ENCODE results near the gene NDST1.

NDST1 gene

DNA sequence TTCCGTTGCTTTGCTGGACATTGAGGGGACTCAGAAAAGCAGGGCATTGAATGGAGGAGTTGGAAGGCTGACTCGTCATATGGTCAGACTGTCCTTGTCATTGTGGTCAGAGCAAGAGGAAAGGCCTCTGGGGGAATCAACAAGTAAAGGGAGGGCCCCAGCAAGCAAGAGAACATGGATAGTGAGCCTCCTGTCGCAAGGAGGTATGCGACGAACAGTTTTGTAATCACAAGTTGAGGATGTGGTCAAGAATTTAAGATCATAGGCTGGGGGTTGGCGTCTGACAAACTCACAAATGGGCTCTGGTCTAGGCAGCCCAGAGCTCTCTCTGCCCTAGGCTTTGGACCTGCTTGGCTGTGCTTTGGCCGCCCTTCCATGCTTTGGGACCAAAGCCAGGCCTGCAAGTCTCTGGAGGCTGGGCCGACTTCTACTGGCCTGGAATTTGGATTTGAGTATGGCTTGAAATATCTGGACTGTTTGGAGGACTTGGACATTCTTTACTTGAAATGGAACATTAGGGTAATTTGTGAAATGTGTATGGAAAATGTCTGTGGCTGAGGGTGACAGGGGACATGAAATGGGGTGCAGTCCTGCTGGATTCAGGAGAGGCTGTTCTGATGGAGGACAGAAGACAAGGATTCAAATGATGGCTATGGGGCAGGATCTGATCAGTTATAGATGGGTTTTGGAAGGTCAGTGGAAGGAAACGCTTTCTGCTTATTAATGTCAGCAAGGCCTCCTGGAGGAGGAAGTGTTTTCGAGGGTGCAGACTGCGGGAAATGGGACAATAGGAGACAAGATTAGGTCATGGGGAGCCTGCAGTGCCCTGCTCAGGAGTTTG, 19.2 kb upstream of the NDST1 start:
- peak in 35 of 58 donors; percentile 27 to 75 (median 52) for DNase-seq

DNA sequence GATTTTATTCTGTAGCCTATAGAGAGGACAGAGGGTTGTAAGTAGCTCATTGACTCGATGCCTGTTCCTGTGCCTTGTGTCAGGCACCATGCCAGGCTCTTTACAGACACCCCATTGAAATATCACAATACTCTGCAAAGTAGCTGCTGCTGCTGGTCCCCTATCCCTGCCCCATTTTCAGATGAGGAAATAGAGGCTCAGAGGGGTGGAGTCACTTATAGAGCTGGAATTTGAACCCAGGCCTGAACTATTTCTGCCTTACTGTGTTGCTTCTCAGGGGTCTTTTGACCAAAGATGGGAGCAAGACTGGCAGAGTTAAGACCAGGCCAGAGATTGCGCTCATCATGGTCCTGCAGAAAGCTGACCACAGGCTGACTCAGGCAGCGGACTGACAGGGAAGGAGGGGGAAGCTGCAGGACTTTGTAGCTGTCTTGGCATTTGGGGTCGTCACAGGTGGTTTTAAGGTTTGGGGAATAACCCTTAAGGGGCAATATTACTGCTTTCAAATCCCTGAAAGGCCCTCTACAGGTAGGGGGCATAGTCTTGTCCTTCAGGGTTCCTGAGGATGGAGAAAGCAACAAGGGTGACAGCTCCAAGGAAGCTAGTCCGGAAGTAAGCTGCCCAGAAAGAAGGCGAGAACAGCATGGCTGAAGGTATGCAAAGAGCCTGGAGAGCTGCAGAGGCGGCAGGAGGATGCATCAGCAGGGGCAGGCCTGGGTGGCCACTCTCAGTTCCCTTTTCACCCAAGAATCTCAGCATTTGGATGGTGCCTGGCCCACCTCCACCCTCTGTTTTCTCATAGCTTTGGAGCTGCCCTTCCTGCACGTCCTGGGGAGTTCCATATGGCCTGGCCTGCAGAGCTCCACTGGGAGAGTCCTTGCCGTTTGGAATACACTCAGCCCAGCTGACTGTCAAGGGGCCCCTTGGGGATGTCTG, 18.3 kb upstream of the NDST1 start:
- DNase-seq: peak in 28 of 58 donors; percentile 14 to 78 (median 52)

DNA sequence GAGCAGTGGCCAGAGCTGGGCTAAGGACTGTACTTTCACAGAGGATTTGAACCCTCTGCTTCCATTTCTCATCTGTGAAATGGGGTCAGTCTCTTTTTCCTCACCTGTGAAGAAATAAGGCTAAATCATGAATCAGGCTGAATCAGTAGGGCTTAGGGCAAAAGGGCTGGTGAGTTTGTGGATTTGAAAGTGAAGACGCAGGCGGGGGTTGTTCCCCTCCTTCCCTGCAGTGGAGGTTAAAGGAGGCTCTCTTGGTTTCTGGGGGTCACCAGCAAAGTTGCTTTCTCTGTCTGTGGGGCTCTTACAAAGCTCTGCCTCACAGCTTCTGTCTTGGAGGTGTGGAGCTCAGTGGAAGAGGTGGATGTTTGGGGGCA, 17.6 kb upstream of the NDST1 start:
- DNase-seq: no peak

DNA sequence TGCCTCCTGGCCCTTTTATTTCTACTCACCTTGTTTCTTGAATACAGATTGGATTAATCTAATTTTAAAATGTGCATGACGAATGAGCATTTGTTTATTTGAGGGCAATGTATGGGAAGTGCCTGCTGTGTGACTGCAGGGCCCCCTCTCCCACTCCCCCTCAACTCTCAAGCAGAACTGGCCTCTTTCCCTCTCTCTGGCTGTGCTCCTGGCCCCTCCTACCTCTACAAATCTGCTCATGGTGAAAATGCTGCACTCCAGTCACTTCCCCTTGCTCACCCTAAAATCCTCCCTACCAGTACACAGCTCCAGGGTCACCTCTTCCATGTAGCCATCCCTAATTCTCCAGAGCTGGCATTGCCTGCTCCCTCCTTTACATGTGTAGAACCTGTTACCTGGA, 17.2 kb upstream of the NDST1 start:
- DNase-seq: no peak

DNA sequence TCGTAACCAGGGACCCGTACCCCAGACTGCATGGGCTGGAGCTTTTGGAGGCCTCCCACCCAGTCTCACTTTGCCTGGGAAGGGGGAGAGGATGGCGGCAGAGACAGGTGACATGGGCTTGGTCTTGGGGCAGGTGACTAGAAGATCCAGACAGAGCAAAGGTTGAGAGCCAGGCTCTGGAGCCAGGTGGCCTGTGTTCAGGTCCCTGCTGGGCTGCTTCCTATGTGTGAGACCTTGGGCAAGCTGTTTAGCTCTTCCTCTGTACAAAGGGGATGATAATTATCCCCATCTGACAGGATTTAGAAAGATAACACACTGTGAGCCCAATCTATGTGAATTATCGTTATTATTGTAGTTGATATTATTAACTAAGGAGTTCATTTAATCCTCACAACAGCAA, 16.1 kb upstream of the NDST1 start:
- no peak for DNase-seq

DNA sequence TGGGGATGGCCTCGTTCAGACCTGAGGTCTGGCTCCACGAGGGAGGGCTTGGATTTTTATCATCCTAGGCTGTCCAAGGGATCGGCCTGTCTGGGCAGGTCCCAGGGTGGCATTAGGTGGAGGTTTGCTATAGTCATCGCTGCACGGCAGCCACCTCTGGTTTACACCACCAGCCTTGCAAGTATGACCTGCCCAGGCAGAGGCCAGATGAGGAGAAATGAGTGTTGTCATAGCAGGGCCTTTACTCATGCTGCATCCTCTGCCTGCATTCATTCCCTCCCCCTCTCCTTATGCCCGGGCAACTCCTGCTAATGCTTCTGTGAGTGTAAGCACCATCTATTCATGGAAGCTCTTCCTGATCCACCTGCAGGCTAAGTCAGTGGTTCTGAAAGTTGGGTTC, 15.3 kb upstream of the NDST1 start:
- no peak for DNase-seq

DNA sequence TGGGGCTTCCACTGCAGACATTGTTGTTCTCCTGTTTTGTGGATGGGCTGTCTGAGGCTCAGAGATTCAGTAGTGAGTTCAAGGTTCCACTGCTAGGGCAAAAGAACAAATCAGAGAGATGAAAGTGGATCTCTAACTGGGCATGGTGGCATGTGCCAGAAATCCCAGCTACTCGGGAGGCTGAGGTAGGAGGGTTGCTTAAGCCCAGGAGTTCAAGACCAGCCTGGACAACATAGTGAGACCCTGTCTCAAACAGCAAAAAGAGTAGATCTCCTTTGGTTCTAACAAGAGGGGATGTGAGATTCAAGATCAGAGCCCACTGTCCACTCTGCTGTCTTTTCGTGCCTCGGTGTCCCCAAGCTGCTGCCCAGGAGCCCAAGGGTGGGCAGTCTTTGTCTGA, 11.8 kb upstream of the NDST1 start:
- DNase-seq: no peak

DNA sequence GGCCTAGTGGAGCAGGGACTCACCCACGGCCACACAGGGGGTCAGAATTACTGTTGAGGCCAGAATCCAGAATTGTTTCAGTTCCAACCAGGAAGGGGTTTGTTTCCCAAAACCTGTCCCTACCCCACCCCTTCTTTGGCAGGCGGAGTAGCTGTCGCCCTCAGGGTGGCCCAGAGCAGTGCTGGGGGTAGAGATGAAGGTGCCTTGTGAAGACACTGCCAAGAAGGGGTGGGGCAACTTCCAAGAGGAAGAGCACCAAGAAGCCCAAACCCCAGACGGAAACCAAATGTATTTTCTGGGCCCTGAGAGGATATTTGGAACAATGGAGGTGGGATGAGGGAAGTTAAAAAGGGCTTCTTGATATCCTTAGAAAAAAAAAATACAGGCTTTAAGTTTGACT, 11.4 kb upstream of the NDST1 start:
- DNase-seq: no peak

DNA sequence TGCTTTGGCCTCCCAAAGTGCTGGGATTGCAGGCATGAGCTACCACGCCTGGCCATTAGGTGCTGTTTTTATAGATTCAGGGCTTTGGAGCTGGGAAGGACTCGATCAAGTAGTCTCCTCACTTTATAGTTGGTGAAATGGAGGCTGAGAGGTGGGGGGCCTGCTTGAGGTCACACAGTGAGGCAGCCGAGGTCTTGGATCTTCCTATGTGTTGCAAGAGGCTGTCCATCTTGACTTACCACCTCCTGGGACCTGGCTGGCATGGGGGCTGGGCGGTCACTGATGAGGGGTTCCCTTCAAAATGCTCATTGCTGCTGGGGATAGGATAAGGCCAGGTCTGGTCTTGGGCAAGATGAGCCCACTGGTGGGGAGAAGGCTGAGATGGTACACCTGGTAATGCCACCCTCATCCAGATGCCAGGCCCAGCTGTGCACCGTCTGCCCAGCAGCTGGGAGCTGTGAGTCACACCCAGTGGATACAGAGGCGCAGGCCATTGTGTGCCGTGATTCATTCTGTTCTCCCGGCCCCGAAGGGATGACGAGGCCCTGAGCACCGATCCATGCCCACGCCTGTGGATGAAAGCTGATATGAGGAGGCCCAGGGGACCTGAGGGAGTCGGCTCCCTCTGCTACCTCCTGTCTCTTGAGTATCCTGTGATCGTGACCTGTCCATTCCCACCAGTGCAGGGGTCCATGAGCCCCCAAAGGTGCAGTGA, 10.5 kb upstream of the NDST1 start:
- DNase-seq: peak in 41 of 58 donors; percentile 16 to 85 (median 54)

DNA sequence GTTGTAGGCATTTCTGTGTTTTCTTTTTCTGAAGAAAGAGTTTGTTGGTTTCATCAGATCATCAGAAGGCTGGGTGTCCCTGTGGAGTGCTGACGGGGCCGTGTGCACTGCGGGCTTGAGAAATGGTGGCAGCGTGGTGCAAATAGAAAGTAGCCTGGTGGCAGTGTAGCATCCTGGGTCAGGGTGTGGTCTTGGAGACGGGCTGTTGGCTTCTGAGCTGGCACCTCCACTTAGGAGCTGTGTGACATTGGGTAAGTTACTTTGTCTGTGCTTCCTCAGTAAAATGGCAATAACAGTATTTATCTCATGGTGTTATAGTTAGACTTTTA, 10.0 kb upstream of the NDST1 start:
- DNase-seq: no peak

DNA sequence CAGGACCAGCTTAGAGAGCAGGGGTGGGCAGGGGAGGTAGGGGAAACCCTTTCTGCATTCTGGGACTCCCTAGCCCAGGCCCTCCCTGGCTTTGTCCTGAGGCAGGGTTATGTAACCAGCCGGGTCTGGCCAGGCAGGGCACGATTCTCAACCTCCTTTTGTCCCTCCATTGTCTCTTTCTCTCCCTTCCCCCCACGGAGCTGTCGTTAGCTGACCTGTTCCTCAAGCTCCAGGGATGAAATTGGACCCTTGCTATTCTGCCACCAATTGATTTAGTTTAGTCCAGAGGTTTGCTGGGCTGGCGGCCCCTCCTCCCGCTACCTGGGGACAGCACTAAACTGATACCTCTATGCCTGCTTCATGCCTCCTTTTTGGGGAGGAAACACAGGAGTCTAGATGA, 9.4 kb upstream of the NDST1 start:
- DNase-seq: peak in 14 of 58 donors; percentile 31 to 59 (median 42)

DNA sequence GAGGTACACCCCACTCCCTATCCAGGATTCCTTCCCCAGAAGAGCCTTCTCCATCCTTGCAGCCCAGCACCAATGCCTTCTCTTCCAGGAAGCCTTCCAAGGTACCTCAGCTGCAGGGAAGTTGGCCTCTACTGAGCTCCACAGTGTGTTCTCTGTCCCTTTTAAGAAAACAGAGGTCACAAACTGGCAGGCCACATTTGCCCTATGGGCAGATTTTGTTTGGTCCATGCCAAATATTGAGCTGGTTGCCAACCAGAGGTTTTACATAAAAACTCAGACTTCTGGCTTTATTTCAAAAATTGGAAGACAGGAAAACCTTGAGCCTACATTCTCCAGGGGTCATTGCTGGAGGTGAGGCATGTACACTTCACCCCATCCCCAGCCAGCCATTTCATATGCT, 9.0 kb upstream of the NDST1 start:
- DNase-seq: no peak

DNA sequence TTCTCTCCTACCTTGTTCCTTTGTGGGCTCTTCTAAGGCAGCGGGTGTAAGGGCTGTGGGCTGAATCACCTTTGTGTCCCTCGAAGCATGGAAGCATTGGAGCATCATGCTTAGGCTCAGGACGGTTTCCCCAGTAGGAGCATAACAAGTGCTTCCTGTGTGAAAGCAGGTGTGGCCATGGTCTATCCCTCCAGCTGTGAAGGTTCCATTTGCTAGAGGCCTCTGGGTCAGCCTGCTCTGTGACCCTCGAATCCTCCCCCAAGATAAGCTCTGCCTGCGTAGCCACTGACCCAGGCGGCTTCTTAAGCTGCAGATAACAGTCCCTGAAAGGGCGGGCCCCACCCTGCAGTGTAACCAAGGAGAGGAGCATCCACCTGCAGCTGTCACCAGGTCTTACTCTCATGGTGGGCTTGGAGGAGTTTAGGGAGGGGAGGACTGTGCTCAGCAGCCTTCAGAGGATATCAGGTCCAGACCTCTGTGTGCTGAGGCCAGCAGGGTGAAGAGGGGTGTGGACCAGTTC, 8.4 kb upstream of the NDST1 start:
- no peak for DNase-seq

DNA sequence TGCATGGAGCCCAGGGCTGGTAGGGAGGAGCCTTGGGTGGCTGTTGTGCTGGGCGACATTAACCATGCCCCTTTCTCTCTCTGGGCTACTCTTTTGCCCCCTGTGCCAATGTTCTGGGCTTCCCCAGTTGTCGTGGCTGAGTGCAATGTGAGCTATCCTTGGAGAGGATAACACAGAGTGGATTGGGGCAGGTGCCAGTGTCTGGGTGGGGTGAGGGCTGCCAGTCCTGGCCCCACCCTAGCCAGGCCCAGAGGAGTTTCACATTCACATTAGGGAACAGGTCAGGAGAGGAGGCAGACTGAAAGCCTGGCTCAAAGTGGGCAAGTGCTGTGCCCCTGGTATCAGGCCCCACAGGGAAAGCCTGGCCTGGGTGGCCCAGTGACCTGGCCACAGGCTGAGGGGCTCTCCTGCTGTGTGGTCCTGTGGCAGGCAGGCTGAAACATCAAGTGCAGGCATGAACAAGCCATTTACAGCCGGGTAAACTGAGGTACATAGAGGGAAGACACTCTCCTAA, 7.5 kb upstream of the NDST1 start:
- no peak for DNase-seq

DNA sequence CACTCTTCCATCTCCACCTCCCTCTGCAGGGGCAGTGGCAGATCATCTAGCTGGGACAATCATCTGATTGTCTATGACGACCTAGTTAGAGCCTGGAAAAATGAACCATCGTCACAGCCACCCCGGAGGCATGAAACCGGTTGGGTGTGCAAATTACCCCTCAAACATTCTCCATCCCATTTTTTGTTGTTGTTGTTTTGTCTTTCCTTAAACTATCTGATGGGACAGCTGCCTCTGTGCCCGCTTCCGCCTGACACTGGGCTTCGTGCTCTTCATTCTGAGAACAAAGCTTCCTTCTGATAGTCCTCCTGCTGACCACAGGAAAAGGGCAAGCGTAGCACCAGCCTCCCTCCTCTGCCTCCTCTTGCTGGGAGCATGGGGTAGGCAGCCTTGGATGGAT, 7.0 kb upstream of the NDST1 start:
- DNase-seq: peak in 24 of 58 donors; percentile 24 to 86 (median 55)

DNA sequence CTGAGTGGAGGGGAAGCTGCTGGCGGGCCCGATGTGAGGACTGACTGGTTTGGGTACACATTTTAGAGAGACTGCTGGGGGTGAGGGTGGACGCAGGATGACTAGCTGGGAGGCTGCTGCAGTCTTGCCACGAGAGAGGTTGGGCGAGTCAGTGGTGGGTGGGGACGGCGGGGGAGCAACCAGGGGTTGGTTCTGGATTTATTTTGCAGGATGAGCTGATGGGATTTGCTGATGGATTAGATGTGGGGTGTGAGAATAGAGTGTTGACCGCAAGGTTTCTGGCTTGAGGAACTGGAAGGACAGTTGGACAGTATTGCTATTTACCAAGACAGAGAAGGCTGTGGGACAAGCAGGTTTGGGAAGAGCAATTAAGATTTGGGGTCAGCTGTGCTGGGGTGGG, 5.8 kb upstream of the NDST1 start:
- DNase-seq: no peak

DNA sequence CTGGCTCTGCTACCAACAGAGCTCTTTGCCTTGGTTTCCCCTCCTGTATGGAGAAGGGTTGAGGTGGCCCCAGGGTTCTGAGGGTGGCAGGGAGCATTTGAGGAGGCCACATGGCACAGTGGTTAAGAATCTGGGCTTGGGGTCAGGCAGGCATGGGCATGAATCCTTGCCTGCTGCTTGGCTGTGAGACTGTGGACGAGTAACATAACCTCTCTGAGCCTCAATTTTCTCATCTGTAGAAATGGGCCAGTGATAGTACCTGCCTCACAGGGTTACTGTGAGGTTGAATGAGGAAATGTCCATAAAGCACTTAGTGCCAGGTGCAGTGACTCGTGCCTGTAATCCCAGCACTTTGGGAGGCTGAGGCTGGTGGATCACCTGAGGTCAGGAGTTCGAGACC, 5.1 kb upstream of the NDST1 start:
- DNase-seq: no peak

DNA sequence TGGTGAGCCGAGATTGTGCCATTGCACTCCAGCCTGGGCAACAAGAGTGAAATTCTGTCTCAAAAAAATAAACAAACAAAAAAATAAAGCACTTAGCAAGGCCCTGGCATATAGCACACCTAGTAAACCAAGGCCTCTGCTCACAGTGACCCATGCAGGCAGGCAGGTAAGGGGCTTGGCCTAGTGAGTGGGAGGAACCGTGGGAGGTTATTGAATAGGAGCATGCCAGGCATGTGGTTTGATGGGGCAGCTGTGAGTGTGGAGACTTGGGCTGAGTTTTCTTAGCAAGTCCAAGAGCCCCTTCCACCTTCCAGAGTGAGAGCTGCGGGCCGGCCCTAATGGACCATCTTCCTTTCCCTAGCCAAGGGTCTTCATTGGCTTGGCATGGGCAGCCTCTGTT, 4.5 kb upstream of the NDST1 start:
- no peak for DNase-seq

DNA sequence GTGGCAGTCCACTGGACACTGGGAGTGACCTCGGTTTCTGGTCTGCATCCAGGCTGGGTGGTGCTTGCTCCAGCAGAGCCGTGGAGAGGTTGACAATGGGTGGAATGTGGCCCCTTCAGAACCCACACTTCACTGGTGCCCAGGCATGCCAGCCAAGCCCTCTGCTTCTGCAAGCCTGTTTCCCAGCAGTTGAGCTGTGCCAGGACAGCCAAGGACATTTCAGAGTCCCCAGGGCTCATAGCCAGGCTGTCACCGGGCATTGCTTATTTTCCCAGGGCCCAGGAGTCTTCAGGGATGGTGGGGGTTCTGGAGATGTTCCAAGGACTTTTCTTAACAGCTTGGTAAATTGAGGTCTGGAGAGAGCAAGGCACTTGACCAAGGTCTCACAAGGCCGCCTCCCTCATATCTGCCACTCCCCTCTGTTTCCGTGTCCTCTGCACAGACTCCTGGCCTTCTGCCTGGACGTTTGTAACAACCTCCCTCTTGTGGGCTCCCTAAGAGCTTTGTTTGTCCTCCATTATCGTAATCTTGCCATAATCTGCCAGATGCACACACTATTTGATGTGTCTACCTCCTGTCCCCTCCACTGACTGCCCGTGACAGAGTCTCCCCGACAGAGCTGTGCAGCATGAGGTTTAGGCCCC, 3.8 kb upstream of the NDST1 start:
- DNase-seq: peak in 48 of 58 donors; percentile 40 to 91 (median 66)

DNA sequence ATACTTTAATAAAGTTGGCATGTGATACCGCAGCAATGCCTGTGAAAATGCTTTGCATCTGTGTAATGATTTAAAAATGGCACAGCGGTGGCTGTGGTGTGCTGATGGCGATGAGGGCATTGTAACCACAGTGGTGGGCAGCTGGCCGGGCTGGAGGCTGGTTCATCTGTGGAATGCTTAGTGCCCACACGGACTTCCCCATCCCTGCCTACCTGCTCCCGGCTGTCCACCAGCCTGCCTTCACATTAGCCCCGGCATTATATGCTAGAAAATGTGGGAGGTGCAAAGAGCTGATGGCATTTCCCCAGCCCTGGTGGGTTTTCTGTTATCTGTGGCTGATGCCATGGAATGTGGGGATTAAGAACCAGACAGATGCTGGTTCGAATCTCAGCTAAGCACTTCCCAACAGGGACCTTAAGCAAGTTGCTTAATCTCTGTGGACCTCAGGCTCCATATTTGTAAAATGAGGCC, 2.9 kb upstream of the NDST1 start:
- no peak for DNase-seq

DNA sequence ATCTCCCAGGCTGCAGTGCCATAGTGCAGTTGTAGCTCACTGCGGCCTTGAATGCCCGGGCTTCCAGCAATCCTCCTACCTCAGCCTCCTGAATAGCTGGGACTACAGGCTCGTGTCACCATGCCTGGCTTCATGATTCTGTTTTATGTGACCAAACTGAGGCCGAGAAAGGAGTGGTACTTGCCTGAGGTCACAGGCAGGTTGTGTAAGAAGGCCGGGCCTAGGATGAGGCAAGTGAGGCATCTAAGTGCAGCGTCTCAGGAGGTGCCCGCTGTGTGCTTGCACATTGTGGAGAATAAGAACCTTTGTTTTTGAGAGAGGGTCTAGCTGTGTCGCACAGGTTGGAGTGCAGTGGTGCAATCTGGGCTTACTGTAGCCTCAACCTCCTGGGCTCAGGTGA, 2.1 kb upstream of the NDST1 start:
- DNase-seq: no peak
